Measurements from ENCODE around the gene ZNG1A.
"Not testable (repeated sequence)": the region's sequence is repeated elsewhere in the genome, so short reads cannot be mapped to it uniquely, and the experiment has no call there.

ZNG1A gene

GRCh38 chr9:217950-218349, 39.1 kb upstream of the ZNG1A start:
- H3K27ac ChIP-seq: no peak overlapping the region
- no peak for TF ChIP-seq CTCF (IDR thresholded peaks at IDR 0.05)
- no peak overlapping the region for H3K4me3 ChIP-seq
- DNase-seq (ENCODE audit: low spot score): no peak

- Histone ChIP-seq H3K4me3 (no peak overlapping the region), H3K27ac (peak overlapping the region in 1 of 2 donors; percentile 44)
- no peak for TF ChIP-seq CTCF (IDR thresholded peaks at IDR 0.05)
- DNase-seq (ENCODE audit: low spot score): no peak
Measured at GRCh38 chr9:216866-217265, 38.0 kb upstream of the ZNG1A start.

GRCh38 chr9:215631-216155, 36.8 kb upstream of the ZNG1A start:
- Histone ChIP-seq H3K27ac (peak overlapping the region in 1 of 2 donors; percentile 85), H3K4me3 (peak overlapping the region; percentile 76)
- DNase-seq (ENCODE audit: low spot score): no peak
- no peak for TF ChIP-seq CTCF (IDR thresholded peaks at IDR 0.05)

GRCh38 chr9:214648-215493, 36.0 kb upstream of the ZNG1A start, which contains the start of gene DOCK8:
Gene DOCK8, plus strand, starts transcription at chr9:214865. Its CDS starts 112 bp downstream, at chr9:214977.
- H3K27ac ChIP-seq: peak within 1 kb of the TSS; percentile 53 to 85
- TF ChIP-seq CTCF (IDR thresholded peaks at IDR 0.05): no peak
- peak within 1 kb of the TSS; percentile 76 for H3K4me3 ChIP-seq
- DNase-seq (ENCODE audit: low spot score): no peak

GRCh38 chr9:214351-214647, 35.4 kb upstream of the ZNG1A start:
- peak overlapping the region; percentile 53 to 85 for H3K27ac ChIP-seq
- TF ChIP-seq CTCF (IDR thresholded peaks at IDR 0.05): no peak
- H3K4me3 ChIP-seq: peak overlapping the region; percentile 76
- no peak for DNase-seq (ENCODE audit: low spot score)

- DNase-seq (ENCODE audit: low spot score): not testable (repeated sequence)
- H3K27ac ChIP-seq: peak overlapping the region in 1 of 2 donors; percentile 85
- peak overlapping the region; percentile 76 for H3K4me3 ChIP-seq
Measured at GRCh38 chr9:213901-214300, 35.0 kb upstream of the ZNG1A start.

GRCh38 chr9:212297-212696, 33.4 kb upstream of the ZNG1A start:
- H3K27ac ChIP-seq: peak overlapping the region in 1 of 2 donors; percentile 61
- no peak for DNase-seq (ENCODE audit: low spot score)
- TF ChIP-seq CTCF (IDR thresholded peaks at IDR 0.05): no peak
- no peak overlapping the region for H3K4me3 ChIP-seq

All from coronary artery (tissue), 2 donors.